WTC11 (cell line): Measurements from ENCODE around the gene MBD3L3. TPM values are rescaled to one million over a fixed set of nuclear protein-coding genes. Genes with fewer than 3 reads are reported as not detected.

Source experiments
- RELA ChIP-seq: sonication (generic); formaldehyde crosslinking; IDR thresholded peaks from 2 replicates; pipeline ENCODE4 v1.8.1; 2022; ENCODE audit warnings: missing genetic modification reagents, mild to moderate bottlenecking, borderline replicate concordance
- total RNA-seq: library from RNA; stranded (reverse); gene quantifications from 3 replicates; pipeline ENCODE4 v1.2.3, GENCODE V29; 2021

The MBD3L3 gene
- total RNA-seq, 1 experiment from 2014 or later, result not detected

GRCh38 chr19:7007859-7008258 lies 50.6 kb downstream of the MBD3L3 start (continued):
- TF ChIP-seq RELA (CRISPR knock-in tag), result no peak
- TF ChIP-seq, all 79 proteins: peak for 0

Other genes with a start within 250 kb of the MBD3L3 start
- not detected in 3 replicates for gene ADGRE1, start 171.1 kb downstream of the MBD3L3 start, total RNA-seq
- gene MBD3L2B, start 37.2 kb downstream of the MBD3L3 start, total RNA-seq, result not detected in 3 replicates
- not detected in 3 replicates for gene MBD3L5, start 28.1 kb downstream of the MBD3L3 start, total RNA-seq
- gene MBD3L4, start 18.5 kb downstream of the MBD3L3 start, total RNA-seq, result not detected in 3 replicates
- not detected in 3 replicates for gene MBD3L2, start 9.4 kb downstream of the MBD3L3 start, total RNA-seq
- 6.7 to 7.5 TPM (median 7.5 TPM) in 3 replicates for gene ZNF557, start 11.0 kb upstream of the MBD3L3 start, total RNA-seq
- 32.0 to 35.9 TPM (median 32.5 TPM) in 3 replicates for gene INSR, start 235.7 kb upstream of the MBD3L3 start, total RNA-seq